Dendritic cell treated with granulocyte-macrophage colony-stimulating factor and Interleukin-4, amounts not matched to agents 40 ng/mL and 50 ng/mL, for 4 days (primary cell): ENCODE data around the gene ATP8B3.

Experiments
- H3K27ac Mint-ChIP-seq: one replicate; pipeline ENCODE4 v1.8.0; 2022; ENCODE audit warnings: mild to moderate bottlenecking, mixed read lengths
- H3K27me3 Mint-ChIP-seq: one replicate; pipeline ENCODE4 v1.8.0; 2022; ENCODE audit warnings: mild to moderate bottlenecking, mixed read lengths
- H3K36me3 Mint-ChIP-seq: one replicate; pipeline ENCODE4 v1.8.0; 2022; ENCODE audit warnings: low read depth, mixed read lengths
- H3K4me1 Mint-ChIP-seq: one replicate; pipeline ENCODE4 v1.8.0; 2022; ENCODE audit warnings: low read depth, mixed read lengths
- H3K4me3 Mint-ChIP-seq: one replicate; pipeline ENCODE4 v1.8.0; 2022; ENCODE audit warnings: mild to moderate bottlenecking, moderate library complexity, mixed read lengths
- H3K9me3 Mint-ChIP-seq: one replicate; pipeline ENCODE4 v1.8.0; 2022; ENCODE audit warnings: mixed read lengths
- intact Hi-C: fragments of 100-400 bp; cut with micrococcal nuclease; formaldehyde crosslinking; loops from one replicate; pipeline ENCODE4 v1.15.0; 2022

Gene ATP8B3

DNA sequence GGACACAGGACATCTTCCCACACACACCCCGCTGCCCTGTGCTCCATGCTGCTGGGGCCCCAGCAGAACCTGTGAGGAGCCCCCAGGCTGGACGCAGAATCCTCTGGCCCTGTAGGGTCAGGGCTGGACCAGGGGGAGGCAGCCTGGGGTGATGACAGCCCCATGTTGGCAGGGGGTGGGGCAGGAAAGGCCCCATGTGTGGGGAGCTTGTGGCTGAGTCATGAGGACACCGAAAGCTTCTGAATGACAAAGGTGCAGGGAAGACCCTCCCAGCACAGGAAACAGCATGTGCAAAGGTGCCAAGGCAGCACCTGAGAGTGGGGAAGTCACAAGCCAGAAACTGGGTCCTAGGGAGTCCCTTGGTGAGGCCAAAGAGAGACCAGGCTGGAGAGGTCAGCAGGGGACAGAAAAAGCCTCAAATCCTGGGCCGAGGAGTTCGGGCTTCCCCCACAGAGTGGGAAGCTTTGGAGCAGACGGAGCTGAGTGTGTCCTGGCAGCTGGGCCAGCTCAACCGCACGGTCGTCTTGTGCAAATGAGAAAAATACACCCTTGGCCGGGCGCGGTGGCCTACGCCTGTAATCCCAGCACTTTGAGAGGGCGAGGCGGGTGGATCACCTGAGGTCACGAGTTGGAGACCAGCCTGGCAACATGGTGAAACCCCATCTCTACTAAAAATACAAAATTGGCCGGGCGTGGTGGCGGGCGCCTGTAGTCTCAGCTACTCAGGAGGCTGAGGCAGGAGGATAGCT, 17.5 kb downstream of the ATP8B3 start:
- peaks cover 15% of the 10 kb centered on the region for H3K4me1 Mint-ChIP-seq
- H3K27ac Mint-ChIP-seq: no peak overlapping the region
- no peaks in the 10 kb centered on the region for H3K9me3 Mint-ChIP-seq
- H3K27me3 Mint-ChIP-seq: peaks cover 42% of the 10 kb centered on the region
- peaks cover 7% of the 10 kb centered on the region for H3K36me3 Mint-ChIP-seq
- H3K4me3 Mint-ChIP-seq: no peak overlapping the region
- intact Hi-C loops: no loop called here

DNA sequence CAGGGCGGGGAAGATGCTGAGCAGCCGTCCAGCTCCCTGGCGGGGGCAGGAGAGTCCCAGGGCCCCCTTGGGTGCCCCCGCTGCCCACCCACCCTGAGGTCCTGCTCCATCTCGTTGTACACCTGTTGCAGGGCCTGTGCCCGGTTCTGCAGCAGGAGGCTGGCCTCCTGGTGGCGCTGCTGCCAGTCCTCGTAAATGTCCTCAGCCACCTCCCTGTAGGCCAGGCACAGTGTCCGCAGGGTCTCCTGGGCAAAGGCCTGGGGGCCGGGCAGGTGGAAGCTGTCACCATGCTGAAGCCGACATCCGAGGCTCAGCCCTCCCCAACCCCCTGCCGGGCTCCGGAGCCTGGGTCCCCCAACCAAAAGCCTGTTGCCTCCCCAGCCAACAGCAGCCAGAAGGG, 20.2 kb downstream of the ATP8B3 start:
- no peak overlapping the region for H3K4me3 Mint-ChIP-seq
- H3K4me1 Mint-ChIP-seq: peaks cover 18% of the 10 kb centered on the region
- intact Hi-C loops: no loop called here
- H3K9me3 Mint-ChIP-seq: no peaks in the 10 kb centered on the region
- H3K27me3 Mint-ChIP-seq: peaks cover 59% of the 10 kb centered on the region
- H3K36me3 Mint-ChIP-seq: no peaks in the 10 kb centered on the region
- H3K27ac Mint-ChIP-seq: no peak overlapping the region

DNA sequence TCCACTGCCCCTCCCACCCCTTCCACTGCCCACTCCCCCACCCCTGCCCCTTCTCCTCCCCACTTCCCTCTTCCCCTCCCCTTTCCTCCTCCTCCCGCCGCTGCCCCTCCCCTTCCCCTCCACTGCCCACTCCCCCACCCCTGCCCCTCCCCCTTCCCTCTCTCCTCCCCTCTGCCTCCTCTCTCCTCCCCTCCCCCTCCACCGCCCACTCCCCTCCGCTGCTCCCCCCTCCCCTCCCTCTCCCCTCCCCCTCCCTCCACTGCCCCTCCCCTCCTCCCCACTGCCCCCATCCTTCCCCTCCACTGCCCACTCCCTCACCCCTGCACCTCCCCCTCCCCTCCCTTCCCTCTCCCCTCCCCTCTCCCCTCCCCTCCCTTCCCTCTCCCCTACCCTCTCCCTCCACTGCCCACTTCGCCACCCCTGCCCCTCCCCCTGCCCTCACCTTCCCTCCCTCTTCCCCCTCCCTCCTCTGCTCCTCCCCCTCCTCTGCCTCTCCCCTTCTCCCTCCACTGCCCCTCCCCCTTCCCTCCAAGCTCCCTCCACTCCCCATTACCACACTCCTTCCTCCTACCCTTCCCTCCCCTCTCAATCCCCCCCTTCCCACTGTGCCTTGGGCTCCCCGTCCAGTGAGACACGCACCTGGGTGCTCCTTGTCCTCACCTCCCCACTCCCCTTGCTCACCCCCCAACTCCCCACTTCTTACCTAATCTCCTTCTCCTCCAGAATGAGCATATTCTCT, 21.9 kb downstream of the ATP8B3 start:
- H3K4me1 Mint-ChIP-seq: peaks cover 9% of the 10 kb centered on the region
- H3K4me3 Mint-ChIP-seq: no peak overlapping the region
- no peaks in the 10 kb centered on the region for H3K36me3 Mint-ChIP-seq
- peaks cover 48% of the 10 kb centered on the region for H3K27me3 Mint-ChIP-seq
- no peaks in the 10 kb centered on the region for H3K9me3 Mint-ChIP-seq
- H3K27ac Mint-ChIP-seq: no peak overlapping the region
- intact Hi-C loops: no loop called here

DNA sequence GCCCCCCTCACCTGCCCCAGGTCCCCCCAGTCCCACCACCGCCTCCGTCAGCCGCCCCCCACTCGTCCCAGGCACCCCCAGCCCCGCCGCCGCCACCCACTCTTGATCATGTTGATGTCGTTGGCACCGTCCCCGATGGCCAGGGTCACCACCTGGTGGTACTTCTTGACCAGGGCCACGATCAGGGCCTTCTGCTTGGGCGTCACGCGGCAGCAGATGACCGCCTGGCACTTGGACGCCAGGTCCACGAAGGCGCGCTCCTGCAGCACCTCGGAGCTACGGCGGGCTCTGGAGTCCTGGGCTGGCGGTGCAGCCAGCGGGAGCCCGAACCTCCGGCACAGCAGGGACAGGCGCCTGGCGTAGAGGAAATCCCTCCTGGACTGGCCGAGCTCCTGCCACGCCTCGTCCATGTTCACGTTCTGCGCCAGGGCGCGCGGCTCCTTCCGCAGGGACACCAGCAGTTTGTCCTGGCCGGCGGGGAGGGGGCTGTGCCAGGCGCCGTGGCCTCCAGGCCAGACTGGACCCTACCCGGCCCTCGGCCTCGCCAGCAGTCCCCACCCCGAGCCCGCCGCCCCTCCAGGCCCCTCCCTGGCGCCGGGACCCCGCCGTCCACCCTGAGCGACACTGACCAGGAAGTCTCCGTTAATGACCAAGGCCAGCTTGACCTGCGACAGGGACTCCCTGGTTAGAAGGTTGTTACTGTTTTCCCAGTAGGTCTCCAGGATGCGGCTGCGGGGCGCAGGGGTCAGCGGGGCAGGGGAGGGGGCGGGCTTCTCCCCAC, 22.6 kb downstream of the ATP8B3 start:
- H3K27ac Mint-ChIP-seq: no peak overlapping the region
- H3K4me3 Mint-ChIP-seq: peak overlapping the region; percentile 48
- intact Hi-C loops: loop anchor here (5.0 kb wide), 1 partner anchor 38 kb away; no protein-coding TSS in a partner anchor
- H3K27me3 Mint-ChIP-seq: peaks cover 45% of the 10 kb centered on the region
- H3K9me3 Mint-ChIP-seq: no peaks in the 10 kb centered on the region
- H3K4me1 Mint-ChIP-seq: peaks cover 9% of the 10 kb centered on the region
- no peaks in the 10 kb centered on the region for H3K36me3 Mint-ChIP-seq

DNA sequence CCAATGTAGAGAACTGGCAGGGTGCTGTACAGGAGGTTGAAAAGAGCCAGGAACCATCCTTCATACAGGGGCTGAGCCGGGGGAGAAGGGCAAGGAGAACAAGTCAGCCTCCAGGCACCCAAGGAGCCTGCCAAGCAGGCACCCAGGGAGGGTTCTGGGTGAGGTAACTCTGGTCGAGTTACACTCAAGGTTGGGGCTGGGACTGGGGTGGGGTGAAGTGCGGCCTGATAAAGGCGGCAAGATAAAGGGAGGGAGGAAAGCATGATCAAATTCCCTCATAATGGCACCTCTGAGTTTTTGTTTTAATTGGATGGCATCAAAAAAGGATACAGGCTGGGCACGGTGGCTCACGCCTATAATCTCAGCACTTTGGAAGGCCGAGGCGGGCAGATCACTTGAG, 25.0 kb downstream of the ATP8B3 start:
- Mint-ChIP-seq H3K9me3 (no peaks in the 10 kb centered on the region), H3K4me3 (no peak overlapping the region), H3K27ac (no peak overlapping the region), H3K4me1 (peaks cover 14% of the 10 kb centered on the region), H3K36me3 (no peaks in the 10 kb centered on the region), H3K27me3 (peaks cover 58% of the 10 kb centered on the region)
- intact Hi-C loops: loop anchor here (5.0 kb wide), 1 partner anchor 40 kb away; no protein-coding TSS in a partner anchor

DNA sequence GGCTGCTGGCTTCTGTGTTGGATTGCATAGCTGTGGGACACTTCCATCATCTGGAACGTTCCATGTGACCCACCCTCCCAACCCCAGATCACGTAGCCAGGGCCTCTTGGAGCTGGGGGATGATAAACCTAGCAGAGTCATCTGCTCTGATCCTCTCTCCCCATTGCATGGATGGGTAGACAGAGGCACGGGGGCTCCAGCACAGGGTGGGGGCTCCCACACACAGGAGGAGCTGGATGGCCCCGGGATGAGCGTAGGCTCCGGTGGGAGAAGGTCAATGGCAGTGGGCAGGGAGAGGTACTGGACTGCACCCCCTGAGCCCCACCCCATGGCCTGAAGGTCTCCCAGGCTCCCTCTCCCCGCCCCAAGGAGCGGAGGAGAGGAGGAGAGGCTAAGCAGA, 25.4 kb downstream of the ATP8B3 start:
- Mint-ChIP-seq H3K4me3 (no peak overlapping the region), H3K27me3 (peaks cover 59% of the 10 kb centered on the region), H3K36me3 (no peaks in the 10 kb centered on the region), H3K27ac (no peak overlapping the region), H3K4me1 (peaks cover 14% of the 10 kb centered on the region), H3K9me3 (no peaks in the 10 kb centered on the region)
- intact Hi-C loops: loop anchor here (5.0 kb wide), 1 partner anchor 41 kb away; no protein-coding TSS in a partner anchor

DNA sequence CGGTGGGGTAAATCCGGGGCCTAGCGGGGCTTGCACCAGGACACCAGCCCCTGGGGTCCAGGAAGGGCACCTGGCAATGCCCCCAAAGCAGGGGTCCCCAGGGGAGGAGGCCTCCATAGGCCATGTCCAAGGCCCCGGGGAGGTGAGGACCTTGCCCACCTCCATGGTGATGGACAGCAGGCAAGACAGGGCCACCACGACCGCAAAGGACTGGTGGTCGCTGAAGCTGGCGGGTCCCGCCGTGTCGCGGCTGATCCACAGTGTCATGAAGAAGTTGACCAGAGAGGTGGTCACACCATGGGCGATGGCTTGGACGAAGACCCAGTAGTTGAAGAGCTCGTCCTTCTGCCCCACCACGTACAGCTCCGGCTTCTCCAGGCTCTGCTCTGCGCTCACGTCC, 26.8 kb downstream of the ATP8B3 start:
- Mint-ChIP-seq H3K9me3 (no peaks in the 10 kb centered on the region), H3K4me3 (no peak overlapping the region), H3K4me1 (peaks cover 9% of the 10 kb centered on the region), H3K36me3 (no peaks in the 10 kb centered on the region), H3K27me3 (peaks cover 60% of the 10 kb centered on the region), H3K27ac (no peak overlapping the region)
- intact Hi-C loops: loop anchor here (5.0 kb wide), 1 partner anchor 42 kb away; no protein-coding TSS in a partner anchor

DNA sequence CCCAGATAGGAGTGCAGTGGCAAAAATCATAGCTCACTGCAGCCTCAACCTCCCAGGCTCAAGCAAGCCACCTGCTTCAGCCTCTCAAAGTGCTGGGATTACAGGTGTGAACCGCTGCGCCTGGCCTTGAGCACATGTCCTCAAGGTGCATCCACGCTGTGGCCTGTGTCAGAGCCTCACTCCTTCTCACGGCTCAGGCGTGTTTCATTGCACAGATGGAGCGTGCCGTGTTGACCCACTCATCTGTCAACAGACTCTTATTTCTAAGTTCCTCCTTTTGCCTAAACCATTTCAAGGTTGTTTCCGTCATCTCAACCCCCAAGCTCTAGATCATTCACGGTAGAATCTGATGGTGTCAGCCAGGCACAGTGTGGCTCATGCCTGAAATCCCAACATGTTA, 28.2 kb downstream of the ATP8B3 start:
- peaks cover 69% of the 10 kb centered on the region for H3K27me3 Mint-ChIP-seq
- H3K27ac Mint-ChIP-seq: no peak overlapping the region
- H3K9me3 Mint-ChIP-seq: no peaks in the 10 kb centered on the region
- no peak overlapping the region for H3K4me3 Mint-ChIP-seq
- H3K36me3 Mint-ChIP-seq: no peaks in the 10 kb centered on the region
- peaks cover 5% of the 10 kb centered on the region for H3K4me1 Mint-ChIP-seq
- intact Hi-C loops: no loop called here

DNA sequence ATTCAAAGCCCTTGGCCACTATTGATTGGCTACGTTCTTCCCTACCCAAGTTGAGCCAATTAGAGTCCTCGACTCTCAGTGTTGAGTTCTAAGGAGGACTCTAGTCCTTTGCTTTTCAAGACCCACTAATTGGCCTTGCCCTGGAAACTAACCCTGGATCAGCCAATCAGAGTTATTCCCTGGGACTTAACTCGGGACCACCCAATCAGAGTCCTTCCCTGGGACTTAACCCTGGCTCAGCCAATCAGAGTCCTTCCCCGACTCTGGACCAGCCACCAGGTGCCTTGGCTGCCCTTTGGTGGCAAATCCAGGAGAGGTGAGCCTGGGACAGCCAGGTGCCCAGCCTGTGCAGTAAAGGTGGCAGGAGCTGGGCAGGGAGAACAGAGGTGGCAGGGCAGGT, 28.7 kb downstream of the ATP8B3 start:
- Mint-ChIP-seq H3K4me1 (peaks cover 5% of the 10 kb centered on the region), H3K9me3 (no peaks in the 10 kb centered on the region), H3K27me3 (peaks cover 68% of the 10 kb centered on the region), H3K36me3 (no peaks in the 10 kb centered on the region), H3K27ac (no peak overlapping the region), H3K4me3 (no peak overlapping the region)
- intact Hi-C loops: no loop called here

DNA sequence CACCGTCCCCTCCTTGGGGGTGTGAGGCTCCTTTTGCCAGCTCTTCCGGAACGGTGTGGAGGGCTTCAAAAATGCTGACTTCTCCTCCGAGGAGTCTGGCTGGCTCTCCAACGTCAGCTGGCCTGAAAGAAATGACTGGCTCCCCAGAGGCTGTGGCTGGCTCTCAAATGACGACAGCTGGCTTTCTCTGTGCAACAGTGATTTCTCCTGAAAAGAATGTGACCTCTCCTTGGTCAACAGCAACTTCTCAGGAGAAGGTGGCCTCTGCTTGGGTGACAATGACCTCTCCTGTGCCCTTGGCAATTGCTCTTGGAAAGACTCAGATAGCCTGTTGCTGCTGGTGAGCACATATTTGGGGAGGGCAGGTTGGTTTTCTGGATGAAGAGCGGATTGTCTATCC, 29.6 kb downstream of the ATP8B3 start:
- intact Hi-C loops: no loop called here
- H3K4me3 Mint-ChIP-seq: no peak overlapping the region
- H3K4me1 Mint-ChIP-seq: peaks cover 5% of the 10 kb centered on the region
- peaks cover 72% of the 10 kb centered on the region for H3K27me3 Mint-ChIP-seq
- H3K27ac Mint-ChIP-seq: no peak overlapping the region
- no peaks in the 10 kb centered on the region for H3K9me3 Mint-ChIP-seq
- H3K36me3 Mint-ChIP-seq: no peaks in the 10 kb centered on the region

DNA sequence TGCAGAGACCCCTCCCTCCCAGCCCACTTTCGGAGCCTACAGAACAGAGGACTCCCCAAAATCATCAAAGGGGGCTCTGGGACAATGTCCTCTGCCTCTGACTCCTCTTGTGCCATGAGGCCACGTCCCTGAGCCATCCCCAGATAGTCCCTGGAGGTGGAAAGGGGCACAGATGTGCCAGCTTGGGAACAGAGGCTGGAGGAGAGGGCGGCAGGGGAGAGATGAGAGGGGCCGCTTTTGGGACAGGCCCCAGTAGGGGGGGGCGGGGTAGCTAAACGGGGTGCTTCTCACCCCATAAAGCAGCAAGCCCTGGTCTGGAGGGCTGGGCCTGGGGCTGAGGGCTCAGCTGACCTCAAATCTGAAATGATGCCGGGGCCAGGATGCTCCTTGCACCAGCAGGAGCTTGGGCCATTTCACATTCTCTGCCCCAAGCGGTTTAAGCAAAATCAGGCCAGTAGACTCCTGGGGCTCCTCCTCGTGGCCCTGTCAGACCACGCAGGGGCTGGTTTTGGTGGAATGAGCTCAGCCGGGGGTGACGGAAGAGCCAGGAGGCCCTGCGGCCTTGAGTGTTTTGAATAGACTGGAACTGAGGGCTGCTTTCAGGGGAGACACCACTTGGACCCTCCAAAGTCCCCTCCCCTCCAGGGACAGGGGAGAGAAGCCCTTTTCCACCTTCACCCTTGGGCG, 31.7 kb downstream of the ATP8B3 start:
- Mint-ChIP-seq H3K27ac (no peak overlapping the region), H3K27me3 (peaks cover 84% of the 10 kb centered on the region), H3K9me3 (no peaks in the 10 kb centered on the region), H3K36me3 (no peaks in the 10 kb centered on the region), H3K4me1 (peaks cover 5% of the 10 kb centered on the region), H3K4me3 (no peak overlapping the region)
- intact Hi-C loops: no loop called here

DNA sequence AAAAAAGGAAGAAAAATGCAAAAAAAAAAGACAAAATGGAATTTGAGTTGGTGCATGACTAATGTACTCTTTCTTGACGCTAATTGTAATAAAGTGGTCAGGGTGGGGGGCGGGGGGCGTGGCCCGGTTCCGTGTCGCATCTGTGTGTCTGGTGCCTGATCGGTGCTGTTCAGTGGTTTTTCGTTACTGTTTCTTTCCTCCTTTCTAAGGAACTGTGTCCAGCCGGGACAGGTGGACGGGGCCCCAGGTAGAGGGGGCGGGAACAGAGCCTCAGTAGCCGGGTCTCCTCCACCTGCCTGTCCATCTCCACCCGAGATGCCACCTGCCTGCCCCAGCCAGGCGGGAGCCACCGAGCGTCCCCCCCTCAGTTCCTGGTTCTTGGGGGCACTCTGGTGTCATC, 32.5 kb downstream of the ATP8B3 start:
- no peak overlapping the region for H3K4me3 Mint-ChIP-seq
- intact Hi-C loops: no loop called here
- H3K27me3 Mint-ChIP-seq: peaks cover 87% of the 10 kb centered on the region
- peaks cover 6% of the 10 kb centered on the region for H3K9me3 Mint-ChIP-seq
- H3K27ac Mint-ChIP-seq: no peak overlapping the region
- peaks cover 5% of the 10 kb centered on the region for H3K4me1 Mint-ChIP-seq
- H3K36me3 Mint-ChIP-seq: no peaks in the 10 kb centered on the region

DNA sequence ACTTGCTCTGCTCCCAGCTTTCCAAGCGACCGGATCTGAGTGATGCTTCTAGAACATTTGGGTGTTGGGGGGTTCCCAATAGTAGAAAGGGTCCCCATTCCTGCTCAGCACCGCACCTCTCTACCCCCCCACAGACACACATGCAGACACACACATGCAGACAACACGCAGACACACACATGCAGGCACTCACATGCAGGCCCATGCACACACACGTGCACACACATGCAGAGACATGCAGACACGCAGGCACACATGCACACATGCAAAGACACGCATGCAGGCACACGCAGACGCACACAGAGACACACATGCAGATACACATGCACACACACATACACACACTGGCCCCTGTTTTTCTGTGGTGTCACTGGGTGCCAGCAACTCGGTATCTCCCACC, 34.9 kb downstream of the ATP8B3 start:
- no peak overlapping the region for H3K27ac Mint-ChIP-seq
- no peaks in the 10 kb centered on the region for H3K4me1 Mint-ChIP-seq
- intact Hi-C loops: no loop called here
- peaks cover 89% of the 10 kb centered on the region for H3K27me3 Mint-ChIP-seq
- H3K36me3 Mint-ChIP-seq: no peaks in the 10 kb centered on the region
- H3K4me3 Mint-ChIP-seq: no peak overlapping the region
- peaks cover 8% of the 10 kb centered on the region for H3K9me3 Mint-ChIP-seq
